Measurements from ENCODE around the gene DTNBP1.

GRCh38 chr6:15493437-15494168, 169.2 kb downstream of the DTNBP1 start:
- TF ChIP-seq POLR2A (IDR thresholded peaks at IDR 0.05) (no peak), CTCF (IDR thresholded peaks at IDR 0.05) (no peak), POLR2AphosphoS5 (IDR thresholded peaks at IDR 0.05; ENCODE audit: insufficient read depth in 1 of 2, low read depth in 1 of 2) (no peak)

Measured in vagina (tissue), 2 donors.